HG02623 (cell line): ENCODE data around the gene RNF186.

Experiments
- ATAC-seq: cut with Tn5 transposase; IDR thresholded peaks from one replicate; pipeline ENCODE4 v1.9.1; 2021; ENCODE audit warnings: moderate library complexity; ENCODE audit not compliant: unreplicated experiment

The RNF186 gene

DNA sequence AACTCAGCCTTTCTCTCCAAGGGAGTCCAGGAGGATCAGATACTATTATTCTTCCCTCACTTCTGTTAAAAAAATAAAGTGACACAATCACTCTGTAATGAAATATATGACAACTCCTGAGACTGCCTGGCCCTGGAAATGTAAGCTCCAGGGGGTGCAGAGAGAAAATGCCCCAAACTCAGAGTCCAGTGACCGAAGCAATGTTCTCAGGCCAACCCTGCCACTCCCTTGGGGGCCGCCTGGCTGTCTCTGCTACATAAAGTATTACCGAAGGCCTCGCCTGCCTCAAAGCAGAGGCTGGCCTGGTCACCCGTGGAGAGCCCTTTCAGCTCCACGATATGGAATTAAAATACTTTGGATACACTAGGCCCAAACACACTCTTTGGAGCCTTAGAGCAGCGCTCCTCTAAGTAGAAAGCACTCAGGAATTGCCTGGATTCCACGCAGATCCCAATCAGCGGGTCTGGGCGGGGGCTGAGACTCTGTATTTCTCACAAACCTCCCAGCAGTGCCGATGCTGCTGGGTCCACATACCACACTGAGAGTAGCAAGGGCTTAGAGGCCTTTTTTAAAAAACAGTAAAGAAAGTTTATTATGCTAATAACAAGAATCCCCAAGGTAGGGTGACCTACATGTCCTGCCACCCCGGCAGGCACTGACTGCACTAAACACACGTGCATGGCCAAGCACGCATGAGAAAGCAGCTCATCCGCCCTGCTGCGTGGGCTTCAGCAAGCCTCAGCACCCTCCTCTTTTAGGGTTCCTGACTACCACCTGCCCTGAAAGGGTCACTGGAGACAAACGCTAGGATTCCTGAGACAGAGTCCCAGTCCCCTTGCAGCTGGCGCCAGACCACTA, 46.5 kb downstream of the RNF186 start:
- ATAC-seq = no peak

GRCh38 chr1:19765623-19766022, 49.5 kb downstream of the RNF186 start:
- ATAC-seq = no peak

GRCh38 chr1:19764848-19765247, 50.2 kb downstream of the RNF186 start:
- ATAC-seq = no peak
